Left ventricle myocardium inferior (tissue), 1 donor: Measurements from ENCODE around the gene TMEM151B. TPM values are rescaled to one million over a fixed set of nuclear protein-coding genes. Genes with fewer than 3 reads are reported as not detected.

Experiments used
- DNase-seq: peaks from one replicate; pipeline ENCODE4 v3.0.0-alpha.2; 2020
- H3K27ac ChIP-seq: fragments of 200-600 bp; replicated peaks from 2 replicates; pipeline ENCODE4 v1.8.0; 2021
- H3K27me3 ChIP-seq: fragments of 200-600 bp; 2 replicates; pipeline ENCODE4 v1.8.0; 2021; ENCODE audit warnings: low read depth
- H3K36me3 ChIP-seq: fragments of 200-600 bp; 2 replicates; pipeline ENCODE4 v1.8.0; 2021
- H3K4me1 ChIP-seq: fragments of 200-600 bp; 2 replicates; pipeline ENCODE4 v1.8.0; 2021
- H3K4me3 ChIP-seq: fragments of 200-600 bp; 2 replicates; pipeline ENCODE4 v1.8.0; 2021; ENCODE audit warnings: mild to moderate bottlenecking, moderate library complexity
- H3K9me3 ChIP-seq: fragments of 200-600 bp; replicated peaks from 2 replicates; pipeline ENCODE4 v1.8.0; 2021
- intact Hi-C: fragments of 100-400 bp; cut with micrococcal nuclease; formaldehyde crosslinking; loops from one replicate; pipeline ENCODE4 v1.11.0; 2022
- total RNA-seq: library from RNA; stranded (reverse); fragmentation: NEBNext Ultra II Directional; extraction: Animal tissue kit (Norgen Biotek cat#: 25700); gene quantifications from one replicate; pipeline ENCODE4 v1.2.1, GENCODE V29; 2021
- TF ChIP-seq, protein P1 (sequence below): fragments of 200-600 bp; IDR thresholded peaks from 2 replicates; pipeline ENCODE4 v1.8.0; 2021; ENCODE audit warnings: antibody characterized with exemption, mild to moderate bottlenecking, borderline replicate concordance
- donor health status: DM: no; HTN: yes; CAD: no; lungs with severe emphysema.

TMEM151B gene
- total RNA-seq, 1 donor from 2014 or later, result not detected

DNA sequence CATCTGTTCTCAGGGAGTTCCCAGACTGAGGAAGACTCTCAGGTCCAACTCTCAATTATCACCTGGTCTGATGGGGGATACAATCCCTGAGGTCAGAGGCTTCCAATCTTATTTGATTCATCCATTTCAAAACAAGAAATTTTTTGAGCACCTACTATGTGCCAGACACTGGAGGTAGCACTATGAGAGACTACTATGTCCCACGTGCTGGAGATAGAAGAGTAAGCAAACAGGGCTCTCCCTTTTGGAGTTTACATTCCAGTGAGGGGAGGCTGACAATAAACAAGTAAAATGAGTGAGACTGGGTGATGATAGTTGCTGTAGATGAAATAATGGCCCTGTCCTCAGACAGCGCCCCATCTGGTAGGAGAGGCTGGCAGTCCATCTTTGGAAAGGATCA, 16.5 kb downstream of the TMEM151B start:
- DNase-seq, result no peak
- Histone ChIP-seq H3K36me3 (no peaks in the 10 kb centered on the region), H3K27me3 (peaks cover 100% of the 10 kb centered on the region), H3K4me3 (no peak overlapping the region), H3K27ac (no peak overlapping the region), H3K9me3 (no peaks in the 10 kb centered on the region), H3K4me1 (no peaks in the 10 kb centered on the region)
- intact Hi-C loops, result no loop called here
- TF ChIP-seq, protein P1, sequence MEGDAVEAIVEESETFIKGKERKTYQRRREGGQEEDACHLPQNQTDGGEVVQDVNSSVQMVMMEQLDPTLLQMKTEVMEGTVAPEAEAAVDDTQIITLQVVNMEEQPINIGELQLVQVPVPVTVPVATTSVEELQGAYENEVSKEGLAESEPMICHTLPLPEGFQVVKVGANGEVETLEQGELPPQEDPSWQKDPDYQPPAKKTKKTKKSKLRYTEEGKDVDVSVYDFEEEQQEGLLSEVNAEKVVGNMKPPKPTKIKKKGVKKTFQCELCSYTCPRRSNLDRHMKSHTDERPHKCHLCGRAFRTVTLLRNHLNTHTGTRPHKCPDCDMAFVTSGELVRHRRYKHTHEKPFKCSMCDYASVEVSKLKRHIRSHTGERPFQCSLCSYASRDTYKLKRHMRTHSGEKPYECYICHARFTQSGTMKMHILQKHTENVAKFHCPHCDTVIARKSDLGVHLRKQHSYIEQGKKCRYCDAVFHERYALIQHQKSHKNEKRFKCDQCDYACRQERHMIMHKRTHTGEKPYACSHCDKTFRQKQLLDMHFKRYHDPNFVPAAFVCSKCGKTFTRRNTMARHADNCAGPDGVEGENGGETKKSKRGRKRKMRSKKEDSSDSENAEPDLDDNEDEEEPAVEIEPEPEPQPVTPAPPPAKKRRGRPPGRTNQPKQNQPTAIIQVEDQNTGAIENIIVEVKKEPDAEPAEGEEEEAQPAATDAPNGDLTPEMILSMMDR, result no peak

DNA sequence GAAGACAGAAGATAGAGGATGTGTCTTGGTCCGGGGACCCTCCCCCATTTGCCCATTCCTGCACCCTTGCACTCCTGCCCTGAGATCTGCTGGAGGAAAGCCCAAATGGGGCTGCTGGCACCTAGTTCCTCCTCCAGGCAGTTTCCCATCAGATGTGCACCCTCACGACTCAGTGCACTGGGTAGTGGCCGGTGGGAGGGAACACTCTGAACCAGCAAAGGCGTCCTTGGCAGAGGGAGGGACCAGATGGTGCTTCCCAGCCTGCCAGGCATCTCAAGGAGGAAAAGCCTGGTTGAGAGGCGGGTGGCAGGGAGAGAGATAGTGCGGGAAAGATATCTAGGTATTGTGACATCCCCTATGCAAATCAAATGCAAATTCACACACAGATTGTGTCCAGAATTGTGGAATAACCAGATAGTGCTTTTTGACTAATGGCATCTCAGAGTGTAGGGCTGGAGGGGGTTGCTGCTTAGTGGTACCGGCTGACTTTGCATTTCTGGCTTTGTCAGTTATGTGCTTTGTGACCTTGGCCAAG, 19.5 kb downstream of the TMEM151B start:
- Histone ChIP-seq H3K4me1 (no peaks in the 10 kb centered on the region), H3K9me3 (no peaks in the 10 kb centered on the region), H3K36me3 (no peaks in the 10 kb centered on the region), H3K27ac (no peak overlapping the region), H3K4me3 (no peak overlapping the region), H3K27me3 (peaks cover 100% of the 10 kb centered on the region)
- no peak for DNase-seq
- intact Hi-C loops, result no loop called here
- TF ChIP-seq, protein P1, result no peak

DNA sequence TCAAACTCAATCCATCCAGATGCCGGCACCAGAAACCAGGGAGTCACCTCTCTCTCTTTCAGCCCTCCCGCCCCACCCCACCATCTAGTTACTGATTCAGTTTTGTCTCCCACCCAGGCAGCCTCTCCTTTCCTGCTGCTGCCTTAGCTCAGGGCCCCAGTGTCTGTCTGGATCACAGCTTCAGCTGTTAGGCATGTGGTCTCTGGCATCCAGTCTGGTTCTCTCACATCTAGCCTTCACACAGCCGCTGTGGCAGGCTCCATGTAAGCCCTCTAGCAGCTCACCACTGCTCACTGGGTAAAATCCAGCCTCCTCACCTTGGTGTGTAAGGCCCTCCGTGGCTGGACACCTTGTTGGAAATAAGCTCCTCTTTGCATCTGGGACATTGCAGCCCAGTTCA, 21.6 kb downstream of the TMEM151B start:
- peaks cover 100% of the 10 kb centered on the region for H3K27me3 ChIP-seq
- DNase-seq, result no peak
- intact Hi-C loops, result no loop called here
- no peaks in the 10 kb centered on the region for H3K36me3 ChIP-seq
- TF ChIP-seq, protein P1, result no peak
- H3K9me3 ChIP-seq, result no peaks in the 10 kb centered on the region
- H3K4me3 ChIP-seq, result no peak overlapping the region
- H3K27ac ChIP-seq, result no peak overlapping the region
- peaks cover 2% of the 10 kb centered on the region for H3K4me1 ChIP-seq

DNA sequence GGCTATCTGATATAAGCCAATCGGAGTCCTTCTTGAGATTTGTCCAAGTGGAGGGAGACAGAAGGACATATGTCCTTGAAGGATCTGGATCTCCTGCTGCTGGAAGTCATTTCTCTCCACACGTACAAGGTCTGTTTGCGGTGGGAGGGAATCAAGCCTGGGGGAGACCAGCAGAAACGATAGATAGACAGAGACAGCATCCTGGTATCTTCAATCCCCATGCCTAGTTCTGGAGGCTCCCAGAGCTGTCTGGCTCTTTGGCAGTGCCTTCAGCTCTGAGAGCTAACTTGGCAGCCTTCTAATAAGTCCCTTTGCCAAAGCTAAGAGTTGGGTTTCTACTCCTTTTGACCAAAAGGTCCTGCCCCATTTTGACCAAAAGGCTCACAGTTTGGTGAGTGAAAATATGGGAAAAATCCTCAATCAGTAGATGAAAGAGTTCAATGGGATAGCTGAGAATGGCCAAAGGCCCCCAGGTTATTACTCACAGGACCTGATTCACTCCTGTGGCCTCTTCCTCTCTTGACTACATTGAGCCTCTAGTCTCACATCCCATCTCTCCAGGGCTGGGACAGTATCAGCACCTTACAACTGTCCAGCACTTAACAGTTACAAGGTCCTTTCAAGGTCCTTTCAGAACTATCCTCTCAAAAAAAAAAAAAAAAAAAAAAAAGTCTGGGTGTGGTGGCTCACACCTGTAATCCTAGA, 22.6 kb downstream of the TMEM151B start:
- Histone ChIP-seq H3K27me3 (peaks cover 100% of the 10 kb centered on the region), H3K9me3 (no peaks in the 10 kb centered on the region), H3K27ac (no peak overlapping the region), H3K4me1 (peaks cover 12% of the 10 kb centered on the region), H3K36me3 (no peaks in the 10 kb centered on the region), H3K4me3 (no peak overlapping the region)
- DNase-seq, result no peak
- intact Hi-C loops, result no loop called here
- TF ChIP-seq, protein P1, result no peak

DNA sequence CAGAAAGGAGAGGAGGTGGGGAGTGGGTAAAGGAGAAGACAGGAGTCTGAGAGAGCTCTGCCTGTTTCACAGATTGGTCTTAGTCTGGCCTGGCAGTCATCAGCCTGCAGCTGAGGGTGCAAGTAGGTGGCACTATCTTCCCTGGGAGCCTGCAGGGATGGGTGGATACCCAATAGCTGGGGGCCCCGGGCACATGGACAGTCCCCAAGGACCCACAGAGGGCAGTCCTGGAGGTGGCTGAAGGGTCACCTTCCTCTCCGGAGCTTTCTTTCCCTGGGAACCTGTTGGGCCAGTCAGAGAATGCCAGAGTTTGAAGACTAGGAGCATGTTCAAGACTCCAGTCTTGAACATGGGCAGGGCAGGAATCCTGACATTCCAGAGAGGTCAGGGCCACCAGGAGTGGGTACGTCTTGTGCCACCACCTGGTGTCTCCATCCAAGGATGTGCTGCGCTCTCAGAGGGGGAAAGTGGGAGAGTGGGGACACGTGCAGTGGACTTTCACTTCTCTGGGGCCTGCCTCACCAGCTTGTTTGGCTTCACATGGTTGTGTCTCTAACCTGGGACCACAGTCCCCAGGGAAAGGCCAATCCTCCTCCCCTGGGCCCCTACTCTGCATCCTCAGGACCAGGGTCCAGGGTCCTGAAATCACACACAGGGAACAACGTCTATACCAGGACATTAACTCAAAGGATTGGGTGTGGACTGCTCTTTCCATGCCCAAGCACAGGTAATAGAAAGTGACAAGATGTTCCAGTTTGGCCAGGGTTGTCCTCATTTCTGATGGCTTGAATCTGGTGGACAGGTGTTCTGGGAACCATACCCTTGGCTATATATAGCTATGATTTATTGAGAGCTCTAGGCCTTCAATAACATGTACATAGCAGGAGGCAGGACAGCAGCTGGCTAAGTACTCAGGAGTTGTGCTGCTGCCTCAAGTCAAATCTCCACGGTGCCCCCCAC, 24.9 kb downstream of the TMEM151B start:
- TF ChIP-seq, protein P1, result no peak

More for the DNA sequence above, 24.9 kb downstream of the TMEM151B start:
- no peak for DNase-seq
- Histone ChIP-seq H3K27me3 (peaks cover 80% of the 10 kb centered on the region), H3K36me3 (peaks cover under 1% of the 10 kb centered on the region), H3K27ac (no peak overlapping the region), H3K9me3 (no peaks in the 10 kb centered on the region), H3K4me3 (no peak overlapping the region), H3K4me1 (peaks cover 15% of the 10 kb centered on the region)
- intact Hi-C loops, result no loop called here
